CD4-positive, alpha-beta T cell treated with Interleukin-4 for 1 hour (primary cell): ENCODE data around the gene SLC51B.
"Not testable (repeated sequence)": the region's sequence is repeated elsewhere in the genome, so short reads cannot be mapped to it uniquely, and the experiment has no call there.

ENCODE experiments used
- DNase-seq, 2 donors: peaks; one replicate each; pipeline ENCODE4 v3.0.0-alpha.2; 2020 to 2022

The SLC51B gene

GRCh38 chr15:65042776-65043327 is 2.3 kb upstream of the SLC51B start:
- no peak for DNase-seq

GRCh38 chr15:65044218-65044617 is 969 bp upstream of the SLC51B start:
- not testable (repeated sequence) for DNase-seq

GRCh38 chr15:65048241-65048640 is 3.1 kb downstream of the SLC51B start:
- DNase-seq = no peak

- DNase-seq = peak; percentile 89 to 93
Observed at GRCh38 chr15:65049418-65049840, 4.2 kb downstream of the SLC51B start.

- no peak for DNase-seq
Observed at GRCh38 chr15:65050270-65050669, 5.1 kb downstream of the SLC51B start.

GRCh38 chr15:65051266-65051665 is 6.1 kb downstream of the SLC51B start:
- no peak for DNase-seq

- no peak for DNase-seq
Observed at GRCh38 chr15:65052956-65053355, 7.8 kb downstream of the SLC51B start.

GRCh38 chr15:65054333-65055200 is 9.4 kb downstream of the SLC51B start:
- peak; percentile 51 to 52 for DNase-seq

GRCh38 chr15:65055201-65055870 is 10.1 kb downstream of the SLC51B start:
- no peak for DNase-seq

- DNase-seq = no peak
Observed at GRCh38 chr15:65056106-65056505, 10.9 kb downstream of the SLC51B start.

GRCh38 chr15:65056868-65057548 is 11.8 kb downstream of the SLC51B start:
- no peak for DNase-seq

- no peak for DNase-seq
Observed at GRCh38 chr15:65057549-65057940, 12.4 kb downstream of the SLC51B start.

- no peak for DNase-seq
Observed at GRCh38 chr15:65058394-65059368, 13.5 kb downstream of the SLC51B start.

GRCh38 chr15:65059369-65059750 is 14.2 kb downstream of the SLC51B start:
- no peak for DNase-seq

- DNase-seq = no peak
Observed at GRCh38 chr15:65059931-65060596, 14.9 kb downstream of the SLC51B start.

- DNase-seq = no peak
Observed at GRCh38 chr15:65060641-65061397, 15.6 kb downstream of the SLC51B start.

- no peak for DNase-seq
Observed at GRCh38 chr15:65062061-65062460, 16.9 kb downstream of the SLC51B start.

- DNase-seq = no peak
Observed at GRCh38 chr15:65062726-65063125, 17.5 kb downstream of the SLC51B start.

- no peak for DNase-seq
Observed at GRCh38 chr15:65066001-65066634, 20.9 kb downstream of the SLC51B start.

- no peak for DNase-seq
Observed at GRCh38 chr15:65066635-65067316, 21.6 kb downstream of the SLC51B start.
